Ascending aorta (tissue), 2 donors: Measurements from ENCODE around the gene ALG12. TPM values are rescaled to one million over a fixed set of nuclear protein-coding genes. Genes with fewer than 3 reads are reported as not detected.

ENCODE experiments used
- DNase-seq, 2 donors: peaks; one replicate each; pipeline ENCODE4 v3.0.0-alpha.2; 2019; ENCODE audit warnings: low spot score in 2 of 2
- H3K27ac ChIP-seq, 2 donors: fragments of 200-600 bp; sonication (generic); one replicate each; pipeline ENCODE4 v1.5.1; 2016 to 2017; ENCODE audit warnings: mild to moderate bottlenecking in 1 of 2
- H3K27me3 ChIP-seq: fragments of 200-600 bp; sonication (generic); one replicate; pipeline ENCODE4 v1.5.1; 2017
- H3K36me3 ChIP-seq, 2 donors: fragments of 200-600 bp; sonication (generic); one replicate each; pipeline ENCODE4 v1.5.1; 2016
- H3K4me1 ChIP-seq, 2 donors: fragments of 200-600 bp; sonication (generic); one replicate each; pipeline ENCODE4 v1.5.1; 2016 to 2017; ENCODE audit warnings: mild to moderate bottlenecking in 1 of 2
- H3K4me3 ChIP-seq, 2 donors: fragments of 200-600 bp; sonication (generic); one replicate each; pipeline ENCODE4 v1.5.1; 2016 to 2017; ENCODE audit warnings: mild to moderate bottlenecking in 1 of 2
- H3K9me3 ChIP-seq, 2 donors: fragments of 200-600 bp; sonication (generic); one replicate each; pipeline ENCODE4 v1.5.1; 2016
- intact Hi-C: fragments of 100-400 bp; cut with DNase I; formaldehyde crosslinking; loops from one replicate; pipeline ENCODE4 v1.15.1; 2023
- total RNA-seq: library from RNA; depleted of rRNA; stranded (reverse); fragments of >200 nt; gene quantifications from one replicate; pipeline ENCODE4 v1.1.0, GENCODE V29; 2016
- TF ChIP-seq, protein P1 (sequence below), 3 experiments: fragments of 200-600 bp in 2 of 3; fragments of 450-650 bp in 1 of 3; sonication (generic) in 2 of 3; IDR thresholded peaks; one replicate each; pipeline ENCODE4 v1.5.1; 2016 to 2019; ENCODE audit warnings: antibody characterized with exemption in 3 of 3, mild to moderate bottlenecking in 1 of 3, moderate library complexity in 1 of 3

ALG12 gene
- total RNA-seq, 1 donor from 2014 or later: 6.9 TPM

GRCh38 chr22:49928185-49928495 is 9.9 kb upstream of the ALG12 start:
- Histone ChIP-seq H3K4me1 (peaks cover 0 to 6% of the 10 kb centered on the region in 2 donors), H3K27me3 (no peaks in the 10 kb centered on the region), H3K36me3 (peaks cover 6 to 23% of the 10 kb centered on the region in 2 donors), H3K4me3 (no peak overlapping the region), H3K9me3 (no peaks in the 10 kb centered on the region), H3K27ac (no peak overlapping the region)
- TF ChIP-seq, protein P1, sequence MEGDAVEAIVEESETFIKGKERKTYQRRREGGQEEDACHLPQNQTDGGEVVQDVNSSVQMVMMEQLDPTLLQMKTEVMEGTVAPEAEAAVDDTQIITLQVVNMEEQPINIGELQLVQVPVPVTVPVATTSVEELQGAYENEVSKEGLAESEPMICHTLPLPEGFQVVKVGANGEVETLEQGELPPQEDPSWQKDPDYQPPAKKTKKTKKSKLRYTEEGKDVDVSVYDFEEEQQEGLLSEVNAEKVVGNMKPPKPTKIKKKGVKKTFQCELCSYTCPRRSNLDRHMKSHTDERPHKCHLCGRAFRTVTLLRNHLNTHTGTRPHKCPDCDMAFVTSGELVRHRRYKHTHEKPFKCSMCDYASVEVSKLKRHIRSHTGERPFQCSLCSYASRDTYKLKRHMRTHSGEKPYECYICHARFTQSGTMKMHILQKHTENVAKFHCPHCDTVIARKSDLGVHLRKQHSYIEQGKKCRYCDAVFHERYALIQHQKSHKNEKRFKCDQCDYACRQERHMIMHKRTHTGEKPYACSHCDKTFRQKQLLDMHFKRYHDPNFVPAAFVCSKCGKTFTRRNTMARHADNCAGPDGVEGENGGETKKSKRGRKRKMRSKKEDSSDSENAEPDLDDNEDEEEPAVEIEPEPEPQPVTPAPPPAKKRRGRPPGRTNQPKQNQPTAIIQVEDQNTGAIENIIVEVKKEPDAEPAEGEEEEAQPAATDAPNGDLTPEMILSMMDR (IDR thresholded peaks at IDR 0.05): no peak
- no peak for DNase-seq
- intact Hi-C loops: no loop called here

- Histone ChIP-seq H3K27ac (no peak overlapping the region), H3K9me3 (no peaks in the 10 kb centered on the region), H3K36me3 (peaks cover 6 to 26% of the 10 kb centered on the region in 2 donors), H3K27me3 (no peaks in the 10 kb centered on the region), H3K4me1 (peaks cover 0 to 6% of the 10 kb centered on the region in 2 donors), H3K4me3 (no peak overlapping the region)
- TF ChIP-seq, protein P1 (IDR thresholded peaks at IDR 0.05): no peak
- intact Hi-C loops: no loop called here
- DNase-seq: no peak
Measured at GRCh38 chr22:49927483-49928184, 9.4 kb upstream of the ALG12 start.

DNA sequence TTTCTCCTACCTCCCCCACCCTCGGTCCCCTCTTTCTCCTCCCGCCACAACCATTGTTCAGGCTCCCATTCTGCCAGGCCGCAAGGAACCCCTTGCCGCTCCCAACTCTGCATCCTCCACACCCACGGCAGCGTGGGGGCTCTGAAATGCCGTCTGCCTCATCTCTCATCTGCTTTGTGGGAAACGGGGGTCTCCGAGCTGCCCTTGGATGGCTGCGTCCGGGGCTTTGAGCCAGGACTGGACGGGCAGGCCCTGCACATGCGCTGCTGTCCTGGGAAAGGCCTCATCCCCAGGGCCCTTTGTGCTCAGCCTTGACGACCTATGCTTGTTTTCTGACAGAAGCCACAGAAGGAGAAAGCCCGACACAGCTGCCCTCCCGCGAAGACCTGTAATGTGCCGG is 8.7 kb upstream of the ALG12 start:
- Histone ChIP-seq H3K36me3 (peaks cover 6 to 26% of the 10 kb centered on the region in 2 donors), H3K27me3 (no peaks in the 10 kb centered on the region), H3K27ac (no peak overlapping the region), H3K4me3 (no peak overlapping the region), H3K4me1 (peaks cover 0 to 6% of the 10 kb centered on the region in 2 donors), H3K9me3 (no peaks in the 10 kb centered on the region)
- intact Hi-C loops: no loop called here
- no peak for DNase-seq
- TF ChIP-seq, protein P1 (IDR thresholded peaks at IDR 0.05): no peak

DNA sequence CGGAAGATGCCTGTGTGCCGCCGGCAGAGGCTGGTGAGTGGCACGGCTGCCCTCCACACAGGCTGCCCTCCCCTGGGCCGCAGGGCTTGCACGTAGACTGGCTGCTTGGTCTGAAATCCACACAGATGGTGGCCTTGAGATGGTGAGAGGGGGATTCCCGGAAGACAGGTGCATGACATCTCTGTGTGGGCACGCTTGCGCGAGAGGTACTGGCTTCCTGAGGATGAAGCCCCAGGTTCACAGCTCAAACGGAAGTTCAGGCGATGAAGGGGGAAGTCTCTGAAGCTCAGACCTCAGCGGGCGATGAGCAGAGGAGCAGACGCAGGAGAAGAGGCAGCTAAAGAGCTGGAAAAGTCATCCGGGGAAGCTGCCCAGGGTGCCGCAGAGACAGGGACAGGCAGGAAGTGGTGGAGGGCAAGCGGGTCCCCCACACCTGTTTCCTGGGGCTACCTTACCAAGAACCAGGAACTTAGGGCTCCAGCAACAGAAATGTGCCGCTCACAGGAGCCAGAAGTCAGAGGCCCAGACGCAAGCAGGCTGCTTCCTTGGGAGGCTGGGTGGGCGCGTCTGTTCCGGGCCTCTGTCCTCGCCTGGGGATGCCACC is 7.4 kb upstream of the ALG12 start:
- Histone ChIP-seq H3K4me1 (peaks cover 0 to 2% of the 10 kb centered on the region in 2 donors), H3K4me3 (no peak overlapping the region), H3K27me3 (no peaks in the 10 kb centered on the region), H3K36me3 (peaks cover 6 to 38% of the 10 kb centered on the region in 2 donors), H3K9me3 (no peaks in the 10 kb centered on the region), H3K27ac (no peak overlapping the region)
- intact Hi-C loops: no loop called here
- TF ChIP-seq, protein P1 (IDR thresholded peaks at IDR 0.05): no peak
- no peak for DNase-seq

- Histone ChIP-seq H3K36me3 (peaks cover 6 to 43% of the 10 kb centered on the region in 2 donors), H3K4me1 (peaks cover 0 to 6% of the 10 kb centered on the region in 2 donors), H3K9me3 (no peaks in the 10 kb centered on the region), H3K27me3 (no peaks in the 10 kb centered on the region), H3K27ac (no peak overlapping the region), H3K4me3 (no peak overlapping the region)
- no peak for DNase-seq
- TF ChIP-seq, protein P1 (IDR thresholded peaks at IDR 0.05): no peak
- intact Hi-C loops: no loop called here
Measured at GRCh38 chr22:49924113-49924833, 6.0 kb upstream of the ALG12 start.
